Lower lobe of right lung (tissue), 2 donors: ENCODE measurements around the gene CD300A. TPM values are rescaled to one million over a fixed set of nuclear protein-coding genes. Genes with fewer than 3 reads are reported as not detected.

ENCODE experiments used
- ATAC-seq, 2 donors: fragments of 200-7000 bp; cut with Tn5 transposase; one replicate each; pipeline ENCODE4 v1.9.1; 2020 to 2022; ENCODE audit warnings: mild to moderate bottlenecking in 2 of 2, moderate library complexity in 2 of 2
- DNase-seq: peaks from one replicate; pipeline ENCODE4 v3.0.0-alpha.2; 2020
- H3K27ac ChIP-seq: fragments of 200-600 bp; one replicate; pipeline ENCODE4 v1.8.0; 2022
- H3K27me3 ChIP-seq: fragments of 200-600 bp; one replicate; pipeline ENCODE4 v1.8.0; 2022; ENCODE audit warnings: low read depth
- H3K36me3 ChIP-seq: fragments of 200-600 bp; one replicate; pipeline ENCODE4 v1.8.0; 2022; ENCODE audit warnings: mild to moderate bottlenecking
- H3K4me1 ChIP-seq: fragments of 200-600 bp; one replicate; pipeline ENCODE4 v1.8.0; 2022
- H3K4me3 ChIP-seq: fragments of 200-600 bp; one replicate; pipeline ENCODE4 v1.8.0; 2022; ENCODE audit warnings: mild to moderate bottlenecking
- H3K9me3 ChIP-seq: fragments of 200-600 bp; one replicate; pipeline ENCODE4 v1.8.0; 2022
- intact Hi-C: fragments of 100-400 bp; cut with DNase I; formaldehyde crosslinking; loops from one replicate; pipeline ENCODE4 v1.11.0; 2022
- total RNA-seq: library from RNA; stranded (reverse); fragmentation: NEBNext Ultra II Directional; extraction: Animal tissue kit (Norgen Biotek cat#: 25700); gene quantifications from one replicate; pipeline ENCODE4 v1.2.1, GENCODE V29; 2021
- TF ChIP-seq, protein P1 (sequence below): fragments of 200-600 bp; IDR thresholded peaks from one replicate; pipeline ENCODE4 v1.8.0; 2022; ENCODE audit warnings: antibody characterized with exemption, mild to moderate bottlenecking
- donor health status: DM: no; HTN: yes; CAD: no; lungs with severe emphysema.

Gene CD300A
- total RNA-seq, 1 donor from 2014 or later: 27.8 TPM

- DNase-seq (no peak), ATAC-seq (no peak)
- TF ChIP-seq, protein P1, sequence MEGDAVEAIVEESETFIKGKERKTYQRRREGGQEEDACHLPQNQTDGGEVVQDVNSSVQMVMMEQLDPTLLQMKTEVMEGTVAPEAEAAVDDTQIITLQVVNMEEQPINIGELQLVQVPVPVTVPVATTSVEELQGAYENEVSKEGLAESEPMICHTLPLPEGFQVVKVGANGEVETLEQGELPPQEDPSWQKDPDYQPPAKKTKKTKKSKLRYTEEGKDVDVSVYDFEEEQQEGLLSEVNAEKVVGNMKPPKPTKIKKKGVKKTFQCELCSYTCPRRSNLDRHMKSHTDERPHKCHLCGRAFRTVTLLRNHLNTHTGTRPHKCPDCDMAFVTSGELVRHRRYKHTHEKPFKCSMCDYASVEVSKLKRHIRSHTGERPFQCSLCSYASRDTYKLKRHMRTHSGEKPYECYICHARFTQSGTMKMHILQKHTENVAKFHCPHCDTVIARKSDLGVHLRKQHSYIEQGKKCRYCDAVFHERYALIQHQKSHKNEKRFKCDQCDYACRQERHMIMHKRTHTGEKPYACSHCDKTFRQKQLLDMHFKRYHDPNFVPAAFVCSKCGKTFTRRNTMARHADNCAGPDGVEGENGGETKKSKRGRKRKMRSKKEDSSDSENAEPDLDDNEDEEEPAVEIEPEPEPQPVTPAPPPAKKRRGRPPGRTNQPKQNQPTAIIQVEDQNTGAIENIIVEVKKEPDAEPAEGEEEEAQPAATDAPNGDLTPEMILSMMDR: no peak
- Histone ChIP-seq H3K27me3 (no peaks in the 10 kb centered on the region), H3K4me1 (peaks cover 7% of the 10 kb centered on the region), H3K27ac (no peak overlapping the region), H3K9me3 (no peaks in the 10 kb centered on the region), H3K36me3 (no peaks in the 10 kb centered on the region), H3K4me3 (no peak overlapping the region)
- intact Hi-C loops: no loop called here
Observed at GRCh38 chr17:74524653-74525464, 58.4 kb downstream of the CD300A start.

DNA sequence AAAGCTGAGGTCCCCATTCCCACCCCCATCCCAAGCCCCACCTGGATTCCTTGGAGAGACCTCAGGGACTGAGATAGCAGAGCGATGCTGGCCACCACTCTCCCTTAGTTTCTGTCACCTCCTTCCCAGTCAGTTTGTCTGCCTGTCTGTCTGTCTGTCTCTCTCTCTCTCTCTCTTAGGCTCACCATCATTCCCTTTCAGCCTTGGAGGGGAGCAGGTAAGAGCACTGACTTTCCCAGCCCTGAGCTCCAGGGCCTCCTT is 59.0 kb downstream of the CD300A start:
- ATAC-seq (no peak), DNase-seq (no peak)
- H3K27ac ChIP-seq: no peak overlapping the region
- no peak overlapping the region for H3K4me3 ChIP-seq
- TF ChIP-seq, protein P1: no peak
- peaks cover 7% of the 10 kb centered on the region for H3K4me1 ChIP-seq
- intact Hi-C loops: no loop called here
- no peaks in the 10 kb centered on the region for H3K27me3 ChIP-seq
- H3K9me3 ChIP-seq: no peaks in the 10 kb centered on the region
- no peaks in the 10 kb centered on the region for H3K36me3 ChIP-seq

- Histone ChIP-seq H3K27me3 (no peaks in the 10 kb centered on the region), H3K4me3 (no peak overlapping the region), H3K27ac (no peak overlapping the region), H3K4me1 (peaks cover 7% of the 10 kb centered on the region), H3K36me3 (no peaks in the 10 kb centered on the region), H3K9me3 (no peaks in the 10 kb centered on the region)
- TF ChIP-seq, protein P1: no peak
- intact Hi-C loops: no loop called here
- ATAC-seq (no peak), DNase-seq (no peak)
Observed at GRCh38 chr17:74525781-74526288, 59.4 kb downstream of the CD300A start.

DNA sequence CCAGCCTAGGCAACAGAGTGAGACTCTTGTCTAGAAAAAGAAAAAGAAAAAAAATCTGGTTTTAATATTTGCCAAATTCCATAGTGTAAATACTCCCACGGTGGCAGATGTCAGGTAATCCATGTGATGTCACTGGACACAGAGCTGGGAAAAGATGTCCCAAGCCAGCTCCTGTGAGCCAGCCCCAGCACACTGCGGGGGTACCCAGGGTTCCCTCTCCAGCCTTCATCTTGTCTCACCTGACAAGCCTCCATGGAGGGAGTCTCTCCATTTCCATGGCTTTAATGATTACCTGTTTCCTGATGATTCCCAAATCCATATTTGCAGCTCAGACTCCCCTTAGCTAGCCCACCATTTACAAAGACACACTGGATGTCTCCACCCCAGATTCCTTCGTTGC is 60.2 kb downstream of the CD300A start:
- ATAC-seq (no peak), DNase-seq (no peak)
- TF ChIP-seq, protein P1: no peak
- Histone ChIP-seq H3K27ac (no peak overlapping the region), H3K4me1 (peaks cover 7% of the 10 kb centered on the region), H3K27me3 (no peaks in the 10 kb centered on the region), H3K4me3 (no peak overlapping the region), H3K36me3 (no peaks in the 10 kb centered on the region), H3K9me3 (no peaks in the 10 kb centered on the region)
- intact Hi-C loops: no loop called here

DNA sequence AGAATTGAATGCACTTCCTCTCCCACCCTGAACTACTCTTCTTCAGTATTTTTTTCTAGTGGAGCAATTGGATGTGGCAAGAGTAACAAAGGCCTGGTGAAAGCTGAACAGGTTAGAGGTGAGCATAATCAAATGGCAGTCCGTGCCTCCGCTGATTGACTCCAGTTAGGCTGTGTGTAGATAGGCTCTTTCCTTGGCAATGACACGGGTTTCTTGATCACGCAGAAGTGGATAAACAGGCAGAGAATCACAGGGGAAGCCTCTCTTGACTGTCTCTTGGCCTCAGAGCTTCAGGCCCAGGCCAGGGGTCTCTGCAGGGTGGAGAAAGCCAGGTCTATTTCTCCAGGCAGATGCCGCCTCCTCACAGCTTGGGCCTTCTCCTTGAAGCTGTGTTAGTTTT is 60.6 kb downstream of the CD300A start:
- no peaks in the 10 kb centered on the region for H3K9me3 ChIP-seq
- H3K4me3 ChIP-seq: no peak overlapping the region
- no peaks in the 10 kb centered on the region for H3K36me3 ChIP-seq
- intact Hi-C loops: no loop called here
- no peak overlapping the region for H3K27ac ChIP-seq
- no peaks in the 10 kb centered on the region for H3K27me3 ChIP-seq
- no peak for ATAC-seq
- peaks cover 7% of the 10 kb centered on the region for H3K4me1 ChIP-seq
- DNase-seq: no peak
- TF ChIP-seq, protein P1: no peak
